ENCODE data around the gene KLK14. TPM values are rescaled to one million over a fixed set of nuclear protein-coding genes. Genes with fewer than 3 reads are reported as not detected.

KLK14 gene
- total RNA-seq, 1 experiment from 2014 or later: 0.26 TPM

DNA sequence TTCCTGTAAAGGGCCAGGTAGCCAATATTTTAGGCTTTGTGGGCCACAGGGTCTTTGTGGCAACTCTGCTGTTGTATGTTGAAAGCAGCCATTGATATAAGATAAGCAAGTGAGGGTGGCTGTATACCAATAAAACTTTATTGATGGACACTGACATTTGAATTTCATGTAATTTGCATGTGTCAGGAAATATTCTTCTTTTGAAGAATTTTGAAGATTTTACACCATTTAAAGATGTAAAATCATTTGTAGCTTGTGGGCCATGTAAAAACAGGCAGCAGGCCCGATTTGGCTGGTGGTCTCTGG is 27.9 kb upstream of the KLK14 start:
- DNase-seq: no peak
- H4K91ac ChIP-seq (ENCODE audit: insufficient read length, low read depth, low read length): no peak overlapping the region
- no peaks in the 10 kb centered on the region for H4K20me1 ChIP-seq (ENCODE audit: control insufficient read depth, insufficient read depth, insufficient read length)
- TF ChIP-seq, protein P1, sequence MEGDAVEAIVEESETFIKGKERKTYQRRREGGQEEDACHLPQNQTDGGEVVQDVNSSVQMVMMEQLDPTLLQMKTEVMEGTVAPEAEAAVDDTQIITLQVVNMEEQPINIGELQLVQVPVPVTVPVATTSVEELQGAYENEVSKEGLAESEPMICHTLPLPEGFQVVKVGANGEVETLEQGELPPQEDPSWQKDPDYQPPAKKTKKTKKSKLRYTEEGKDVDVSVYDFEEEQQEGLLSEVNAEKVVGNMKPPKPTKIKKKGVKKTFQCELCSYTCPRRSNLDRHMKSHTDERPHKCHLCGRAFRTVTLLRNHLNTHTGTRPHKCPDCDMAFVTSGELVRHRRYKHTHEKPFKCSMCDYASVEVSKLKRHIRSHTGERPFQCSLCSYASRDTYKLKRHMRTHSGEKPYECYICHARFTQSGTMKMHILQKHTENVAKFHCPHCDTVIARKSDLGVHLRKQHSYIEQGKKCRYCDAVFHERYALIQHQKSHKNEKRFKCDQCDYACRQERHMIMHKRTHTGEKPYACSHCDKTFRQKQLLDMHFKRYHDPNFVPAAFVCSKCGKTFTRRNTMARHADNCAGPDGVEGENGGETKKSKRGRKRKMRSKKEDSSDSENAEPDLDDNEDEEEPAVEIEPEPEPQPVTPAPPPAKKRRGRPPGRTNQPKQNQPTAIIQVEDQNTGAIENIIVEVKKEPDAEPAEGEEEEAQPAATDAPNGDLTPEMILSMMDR (conservative IDR thresholded peaks at IDR 0.05): no peak
- no peak overlapping the region for H2BK12ac ChIP-seq (ENCODE audit: insufficient read length, low read depth, low read length)
- H3K27ac ChIP-seq (ENCODE audit: insufficient read length, low read depth, low read length): no peak overlapping the region
- H2BK15ac ChIP-seq (ENCODE audit: low read depth, low read length): no peak overlapping the region
- H3K18ac ChIP-seq (ENCODE audit: insufficient read length, low read depth, low read length): no peak overlapping the region
- H3K79me1 ChIP-seq (ENCODE audit: insufficient read depth, low read depth, low read length, poor library complexity, severe bottlenecking): no peaks in the 10 kb centered on the region
- no peak overlapping the region for H3K4ac ChIP-seq (ENCODE audit: low read depth, low read length)
- no peaks in the 10 kb centered on the region for H3K79me2 ChIP-seq (ENCODE audit: insufficient read depth, low read length)
- H3K14ac ChIP-seq (ENCODE audit: insufficient read depth, low read length): no peak overlapping the region
- no peak overlapping the region for H2BK5ac ChIP-seq (ENCODE audit: insufficient read length, low read length)
- no peak overlapping the region for H2BK20ac ChIP-seq (ENCODE audit: low read depth, low read length, poor library complexity, severe bottlenecking)
- no peak overlapping the region for H2AFZ ChIP-seq (ENCODE audit: low read length)
- H3K23ac ChIP-seq (ENCODE audit: insufficient read length, low read depth, low read length): no peak overlapping the region
- no peak overlapping the region for H4K8ac ChIP-seq (replicated peaks; ENCODE audit: insufficient read length, low read depth, low read length)
- no peak overlapping the region for H3T11ph ChIP-seq (ENCODE audit: low read length)
- Mint-ChIP-seq H3K4me3 (no peak overlapping the region), H3K27ac (no peak overlapping the region), H3K4me1 (peaks cover 8 to 9% of the 10 kb centered on the region in 2 experiments), H3K27me3 (ENCODE audit: low read depth) (peaks cover 21% of the 10 kb centered on the region), H3K9me3 (no peaks in the 10 kb centered on the region; a peak in 1 of 5 replicates), H3K36me3 (ENCODE audit: insufficient read depth in 1 of 3, low read depth in 3 of 3) (no peaks in the 10 kb centered on the region; a peak in 1 of 7 replicates)
- no peak overlapping the region for H3K56ac ChIP-seq (ENCODE audit: insufficient read length, low read depth, low read length)
- peaks cover 3% of the 10 kb centered on the region; the same call in 1 of the 2 replicates for H3K4me1 ChIP-seq (ENCODE audit: insufficient read depth, low read length)
- H2AK5ac ChIP-seq (ENCODE audit: insufficient read length, low read length): no peak overlapping the region
- no peak overlapping the region for H3K9ac ChIP-seq (ENCODE audit: extremely low read depth, insufficient read length, low read length)
- H2BK120ac ChIP-seq (ENCODE audit: low read depth, low read length, poor library complexity, severe bottlenecking): no peak overlapping the region
- no peak overlapping the region for H3K4me2 ChIP-seq (ENCODE audit: insufficient read depth, insufficient read length, low read length)
- no CpG with 5 or more reads among the region's 1 CpG for WGBS (ENCODE audit: extremely low coverage, insufficient read length, low lambda C conversion rate)
- H4K5ac ChIP-seq (ENCODE audit: insufficient read length, low read depth, low read length): no peak overlapping the region
- no peaks in the 10 kb centered on the region for H3K27me3 ChIP-seq (ENCODE audit: insufficient read depth, low read length)
- no peaks in the 10 kb centered on the region for H3K9me3 ChIP-seq (ENCODE audit: control insufficient read depth, low read depth, low read length)
- H3K23me2 ChIP-seq (ENCODE audit: insufficient read length, low read depth, low read length, poor library complexity, severe bottlenecking): peaks cover 6% of the 10 kb centered on the region

All from H9 (cell line).